CD8-positive, alpha-beta memory T cell (primary cell): ENCODE results near the gene HELZ2. TPM values are rescaled to one million over a fixed set of nuclear protein-coding genes. Genes with fewer than 3 reads are reported as not detected.
A peak's percentile ranks its signal among the peaks of the same experiment; 100 is the strongest.
"Not testable (repeated sequence)": the region's sequence is repeated elsewhere in the genome, so short reads cannot be mapped to it uniquely, and the experiment has no call there.

Experiments used
- CTCF ChIA-PET: fragments of 350-600 bp; sonication (Branson Sonifier 250); formaldehyde crosslinking; loops from one replicate; lab custom pipeline; 2021; ENCODE audit warnings: antibody characterized with exemption; lab: Charles Lee
- POLR2A ChIA-PET: fragments of 350-600 bp; sonication (Branson Sonifier 250); formaldehyde crosslinking; loops from one replicate; lab custom pipeline; 2021; ENCODE audit warnings: antibody characterized with exemption; lab: Charles Lee
- DNase-seq, 5 donors: peaks; one replicate each; pipeline versions ENCODE4 v3.0.0 to v3.0.0-alpha.2; 2020 to 2022; ENCODE audit warnings: mixed read lengths in 1 of 5
- H3K27ac ChIP-seq: one replicate; pipeline ENCODE4 v1.7.0; 2013; ENCODE audit warnings: low read depth, mild to moderate bottlenecking, low read length, moderate library complexity
- H3K27me3 ChIP-seq: 2 replicates; pipeline ENCODE4 v1.7.0; 2013; ENCODE audit warnings: low read length, mild to moderate bottlenecking; ENCODE audit not compliant: insufficient read depth, poor library complexity, severe bottlenecking
- H3K36me3 ChIP-seq: 2 replicates; pipeline ENCODE4 v1.7.0; 2013; ENCODE audit warnings: mild to moderate bottlenecking, low read length, moderate library complexity; ENCODE audit not compliant: insufficient read depth
- H3K4me1 ChIP-seq: 2 replicates; pipeline ENCODE4 v1.7.0; 2013; ENCODE audit warnings: mild to moderate bottlenecking, low read length, moderate library complexity; ENCODE audit not compliant: insufficient read depth
- H3K4me3 ChIP-seq: 2 replicates; pipeline ENCODE4 v1.7.0; 2013; ENCODE audit warnings: mild to moderate bottlenecking, low read length
- H3K9me3 ChIP-seq: 2 replicates; pipeline ENCODE4 v1.7.0; 2013; ENCODE audit warnings: mild to moderate bottlenecking, low read length
- H3K27ac Mint-ChIP-seq, 8 donors: one replicate each; pipeline ENCODE4 v1.8.0; 2020 to 2021; ENCODE audit warnings: mixed read lengths in 8 of 8, mild to moderate bottlenecking in 6 of 8, inconsistent platforms in 3 of 8, moderate library complexity in 3 of 8
- H3K27me3 Mint-ChIP-seq, 2 donors: one replicate each; pipeline ENCODE4 v1.8.0; 2020 to 2021; ENCODE audit warnings: mixed read lengths in 2 of 2, mild to moderate bottlenecking in 1 of 2, moderate library complexity in 1 of 2
- H3K36me3 Mint-ChIP-seq, 3 donors: one replicate each; pipeline ENCODE4 v1.8.0; 2020 to 2021; ENCODE audit warnings: mixed read lengths in 3 of 3, inconsistent platforms in 1 of 3, mild to moderate bottlenecking in 1 of 3
- H3K4me1 Mint-ChIP-seq, 3 donors: one replicate each; pipeline ENCODE4 v1.8.0; 2020 to 2021; ENCODE audit warnings: mixed read lengths in 3 of 3, inconsistent platforms in 1 of 3, mild to moderate bottlenecking in 1 of 3
- H3K4me3 Mint-ChIP-seq, 7 donors: one replicate each; pipeline ENCODE4 v1.8.0; 2020 to 2021; ENCODE audit warnings: mixed read lengths in 7 of 7, mild to moderate bottlenecking in 6 of 7, moderate library complexity in 4 of 7, inconsistent platforms in 2 of 7
- H3K9me3 Mint-ChIP-seq, 5 donors: one replicate each; pipeline ENCODE4 v1.8.0; 2020 to 2022; ENCODE audit warnings: mixed read lengths in 5 of 5, mild to moderate bottlenecking in 3 of 5, moderate library complexity in 2 of 5, inconsistent platforms in 1 of 5
- polyA plus RNA-seq: library from polyadenylated mRNA; unstranded; fragments of 300-500 nt; fragmentation: Illumina TruSeq; gene quantifications from one replicate; pipeline ENCODE4 v1.2.3, GENCODE V29; 2021
- total RNA-seq, 2 experiments: library from RNA; stranded (reverse); gene quantifications; one replicate each; pipeline ENCODE4 v1.2.3, GENCODE V29; 2021

The HELZ2 gene
- total and polyA plus RNA-seq, 3 experiments from 2014 or later, result 7.4 to 9.8 (median 8.7) TPM

DNA sequence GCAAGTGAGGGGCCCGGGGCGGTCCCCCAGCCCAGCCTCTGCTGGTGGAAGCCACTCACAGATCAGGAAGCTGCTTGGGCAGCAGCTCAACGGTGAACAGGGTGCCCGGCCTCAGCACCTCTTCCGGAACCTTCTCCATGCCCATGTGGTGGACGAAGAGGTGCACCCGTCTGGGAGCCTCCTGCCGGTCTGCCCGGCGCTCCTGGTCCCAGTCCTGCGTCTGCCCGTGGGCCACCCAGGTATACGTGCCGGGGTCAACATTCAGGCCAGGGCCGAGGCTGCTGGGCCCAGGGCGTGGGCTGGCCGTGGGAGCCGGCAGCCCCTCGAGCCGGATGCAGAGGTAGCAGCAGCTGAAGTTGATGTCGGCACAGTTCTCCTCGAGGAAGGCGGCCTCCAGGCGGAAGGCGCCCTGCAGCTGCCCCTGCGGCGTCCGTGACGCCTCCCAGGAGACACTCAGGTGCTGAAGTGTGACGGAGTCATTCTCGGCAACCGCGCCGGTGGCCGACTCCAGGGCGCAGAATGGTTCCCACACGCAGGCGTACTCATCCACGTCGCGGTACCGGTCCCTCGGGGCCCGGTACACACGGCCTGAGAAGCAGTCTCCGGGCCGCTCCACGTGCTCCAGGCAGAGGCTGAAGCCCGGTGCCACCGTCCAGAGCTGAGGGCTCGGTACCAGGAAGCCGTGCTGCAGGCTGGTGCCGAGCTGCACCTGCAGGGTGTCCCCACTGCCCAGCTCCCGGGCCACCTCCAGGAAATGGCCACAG is 11.4 kb downstream of the HELZ2 start:
- no peaks in the 10 kb centered on the region for H3K36me3 ChIP-seq
- peak overlapping the region in 1 of 7 donors; percentile 40 for H3K4me3 Mint-ChIP-seq
- no peak for DNase-seq
- H3K27me3 ChIP-seq, result no peaks in the 10 kb centered on the region
- POLR2A ChIA-PET, result no interaction called here
- H3K4me3 ChIP-seq, result no peak overlapping the region
- no peaks in the 10 kb centered on the region for H3K9me3 ChIP-seq
- CTCF ChIA-PET, result no interaction called here
- H3K4me1 ChIP-seq, result peaks cover 8% of the 10 kb centered on the region
- no peak overlapping the region for H3K27ac Mint-ChIP-seq
- H3K4me1 Mint-ChIP-seq, result peaks cover 3 to 9% (median 4%) of the 10 kb centered on the region in 3 donors
- peaks cover 0 to 30% (median 2%) of the 10 kb centered on the region in 3 donors for H3K36me3 Mint-ChIP-seq
- no peaks in the 10 kb centered on the region for H3K27me3 Mint-ChIP-seq
- H3K27ac ChIP-seq, result no peak overlapping the region
- no peaks in the 10 kb centered on the region for H3K9me3 Mint-ChIP-seq

GRCh38 chr20:63561624-63562396 is 12.2 kb downstream of the HELZ2 start:
- no peak overlapping the region for H3K4me3 ChIP-seq
- H3K4me1 ChIP-seq, result peaks cover under 1% of the 10 kb centered on the region
- peak overlapping the region in 1 of 8 donors; percentile 54 for H3K27ac Mint-ChIP-seq
- H3K4me3 Mint-ChIP-seq, result no peak overlapping the region
- H3K27me3 Mint-ChIP-seq, result no peaks in the 10 kb centered on the region
- H3K27ac ChIP-seq, result no peak overlapping the region
- DNase-seq, result no peak
- CTCF ChIA-PET, result interaction anchor here (1.3 kb wide), 1 partner anchor 9 kb away, joined by 3 read pairs; no protein-coding TSS in a partner anchor
- H3K9me3 ChIP-seq, result no peaks in the 10 kb centered on the region
- H3K9me3 Mint-ChIP-seq, result no peaks in the 10 kb centered on the region
- POLR2A ChIA-PET, result no interaction called here
- H3K36me3 Mint-ChIP-seq, result peaks cover 0 to 32% (median 2%) of the 10 kb centered on the region in 3 donors
- H3K27me3 ChIP-seq, result no peaks in the 10 kb centered on the region
- H3K4me1 Mint-ChIP-seq, result peaks cover 0 to 4% (median 2%) of the 10 kb centered on the region in 3 donors
- no peaks in the 10 kb centered on the region for H3K36me3 ChIP-seq

DNA sequence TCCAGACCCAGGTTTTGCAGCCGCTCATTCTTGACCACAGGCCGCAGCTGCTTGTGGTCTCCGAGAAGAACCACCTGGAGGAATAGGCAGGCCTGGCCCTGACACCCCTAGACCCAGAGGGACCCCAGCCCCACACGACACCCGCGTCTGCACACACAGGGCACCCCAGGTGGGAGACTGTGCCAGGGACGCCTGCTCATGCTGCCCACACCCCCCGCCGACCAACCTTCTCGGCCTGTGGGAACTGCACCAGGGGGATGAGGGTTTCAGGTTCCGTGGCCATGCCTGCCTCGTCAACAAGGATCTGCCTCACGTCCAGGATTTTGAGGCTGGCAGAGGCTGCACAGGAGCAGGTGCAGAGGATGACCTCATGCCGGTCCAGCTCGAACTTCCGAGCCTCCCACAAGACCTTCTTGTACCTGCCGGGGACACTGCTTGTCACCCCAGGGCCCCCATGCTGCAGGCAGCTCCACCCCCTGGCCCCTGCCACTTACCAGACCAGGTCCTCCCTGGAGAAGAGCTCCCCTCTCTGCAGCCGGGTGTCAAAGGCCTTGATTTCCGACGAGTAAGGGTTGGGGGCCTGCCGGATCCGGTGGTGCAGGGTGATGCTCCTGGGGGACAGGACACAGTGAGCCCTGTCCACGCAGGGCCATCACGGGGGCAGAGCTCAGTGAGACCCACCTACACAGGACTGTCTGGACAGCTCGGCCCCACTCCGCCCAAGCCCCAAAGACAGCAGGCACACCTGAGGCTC is 13.0 kb downstream of the HELZ2 start:
- Mint-ChIP-seq H3K4me3 (no peak overlapping the region), H3K27me3 (no peaks in the 10 kb centered on the region), H3K4me1 (peaks cover 0 to 4% (median 2%) of the 10 kb centered on the region in 3 donors), H3K27ac (peak overlapping the region in 1 of 8 donors; percentile 78), H3K36me3 (peaks cover 0 to 32% (median 2%) of the 10 kb centered on the region in 3 donors), H3K9me3 (no peaks in the 10 kb centered on the region)
- H3K27ac ChIP-seq, result no peak overlapping the region
- H3K4me3 ChIP-seq, result no peak overlapping the region
- ChIA-PET CTCF (interaction anchor here (1.3 kb wide), 1 partner anchor 8 kb away, joined by 3 read pairs; no protein-coding TSS in a partner anchor), POLR2A (no interaction called here)
- no peak for DNase-seq
- no peaks in the 10 kb centered on the region for H3K36me3 ChIP-seq
- H3K9me3 ChIP-seq, result no peaks in the 10 kb centered on the region
- H3K27me3 ChIP-seq, result no peaks in the 10 kb centered on the region
- no peaks in the 10 kb centered on the region for H3K4me1 ChIP-seq

DNA sequence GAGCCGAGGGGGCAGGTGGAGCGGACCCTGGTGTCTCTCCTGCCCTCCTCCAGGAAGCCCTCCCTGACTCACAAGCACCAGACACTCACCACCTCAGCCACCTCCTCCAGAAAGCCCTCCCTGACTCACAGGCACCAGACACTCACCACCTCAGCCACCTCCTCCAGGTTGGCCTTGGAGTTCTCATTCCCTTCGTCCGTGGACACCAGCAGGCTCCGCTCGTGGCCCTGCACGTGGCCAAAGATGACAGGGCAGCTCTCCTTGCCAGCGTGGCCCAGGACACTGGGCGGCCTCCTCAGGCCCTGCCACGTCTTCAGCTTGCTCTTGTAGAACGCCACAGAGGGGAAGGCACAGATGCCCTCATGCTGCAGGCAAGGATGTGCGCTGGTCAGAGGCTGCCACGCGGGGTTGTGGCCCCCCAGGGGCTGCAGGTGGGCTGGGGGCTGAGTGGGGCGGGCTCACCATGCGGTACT is 13.7 kb downstream of the HELZ2 start:
- Mint-ChIP-seq H3K27me3 (no peaks in the 10 kb centered on the region), H3K27ac (peak overlapping the region in 3 of 8 donors; percentile 66 to 79 (median 78)), H3K4me3 (no peak overlapping the region), H3K4me1 (peaks cover 0 to 4% (median 2%) of the 10 kb centered on the region in 3 donors), H3K9me3 (no peaks in the 10 kb centered on the region), H3K36me3 (peaks cover 0 to 29% (median 2%) of the 10 kb centered on the region in 3 donors)
- no peaks in the 10 kb centered on the region for H3K4me1 ChIP-seq
- ChIA-PET POLR2A (no interaction called here), CTCF (no interaction called here)
- no peaks in the 10 kb centered on the region for H3K36me3 ChIP-seq
- no peak overlapping the region for H3K27ac ChIP-seq
- no peaks in the 10 kb centered on the region for H3K9me3 ChIP-seq
- H3K27me3 ChIP-seq, result no peaks in the 10 kb centered on the region
- H3K4me3 ChIP-seq, result no peak overlapping the region
- no peak for DNase-seq

DNA sequence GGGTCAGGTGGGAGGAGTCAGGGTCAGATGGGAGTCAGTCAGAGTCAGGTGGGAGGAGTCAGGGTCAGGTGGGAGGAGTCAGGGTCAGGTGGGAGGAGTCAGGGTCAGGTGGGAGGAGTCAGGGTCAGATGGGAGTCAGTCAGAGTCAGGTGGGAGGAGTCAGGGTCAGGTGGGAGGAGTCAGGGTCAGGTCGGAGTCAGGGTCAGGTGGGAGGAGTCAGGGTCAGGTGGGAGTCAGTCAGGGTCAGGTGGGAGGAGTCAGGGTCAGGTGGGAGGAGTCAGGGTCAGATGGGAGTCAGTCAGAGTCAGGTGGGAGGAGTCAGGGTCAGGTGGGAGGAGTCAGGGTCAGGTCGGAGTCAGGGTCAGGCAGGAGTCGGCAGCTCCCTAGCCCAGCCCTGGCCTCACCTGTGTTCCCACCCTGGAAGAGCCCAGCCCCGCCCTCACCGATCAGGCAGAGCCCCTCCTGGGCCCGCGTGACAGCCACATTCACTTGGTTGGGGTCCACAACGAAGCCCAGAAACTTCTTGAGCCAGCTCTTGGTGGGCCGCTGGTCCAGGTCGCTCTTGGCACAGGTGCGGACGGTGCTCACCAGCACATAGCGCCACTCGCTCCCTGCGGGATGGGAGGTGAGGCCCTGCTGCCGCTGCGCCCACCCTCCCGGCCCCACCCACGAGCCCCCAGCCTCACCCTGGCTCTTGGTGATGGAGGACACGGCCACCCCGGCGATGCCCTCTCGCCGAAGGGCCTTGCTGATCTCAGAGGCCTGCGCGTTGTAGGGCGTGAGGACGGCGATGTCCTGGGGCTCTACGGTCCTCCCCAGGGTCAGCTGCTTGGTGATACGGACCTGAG is 14.3 kb downstream of the HELZ2 start:
- H3K4me1 Mint-ChIP-seq, H3K27me3 ChIP-seq, H3K4me3 Mint-ChIP-seq, H3K36me3 ChIP-seq, POLR2A ChIA-PET, H3K27me3 Mint-ChIP-seq, H3K27ac ChIP-seq, H3K9me3 ChIP-seq, H3K4me3 ChIP-seq, CTCF ChIA-PET, H3K9me3 Mint-ChIP-seq, H3K4me1 ChIP-seq: not testable (repeated sequence)
- Mint-ChIP-seq H3K36me3 (peaks cover 0 to 28% (median 2%) of the 10 kb centered on the region in 3 donors), H3K27ac (peak overlapping the region in 1 of 8 donors; percentile 78)
- peak in 1 of 5 donors; percentile 32 for DNase-seq

GRCh38 chr20:63558804-63559484 is 15.1 kb downstream of the HELZ2 start:
- Histone ChIP-seq H3K4me3 (no peak overlapping the region), H3K27ac (no peak overlapping the region), H3K4me1 (no peaks in the 10 kb centered on the region), H3K9me3 (no peaks in the 10 kb centered on the region), H3K27me3 (no peaks in the 10 kb centered on the region), H3K36me3 (no peaks in the 10 kb centered on the region)
- Mint-ChIP-seq H3K27ac (no peak overlapping the region), H3K4me1 (peaks cover 0 to 11% (median 2%) of the 10 kb centered on the region in 3 donors), H3K9me3 (no peaks in the 10 kb centered on the region), H3K27me3 (no peaks in the 10 kb centered on the region), H3K4me3 (no peak overlapping the region), H3K36me3 (peaks cover 0 to 24% (median 2%) of the 10 kb centered on the region in 3 donors)
- CTCF ChIA-PET, result no interaction called here
- POLR2A ChIA-PET, result no interaction called here
- DNase-seq, result peak in 1 of 5 donors; percentile 23
